ES-I3 (cell line): ENCODE measurements around the gene THSD7A.
"Not testable (repeated sequence)": the region's sequence is repeated elsewhere in the genome, so short reads cannot be mapped to it uniquely, and the experiment has no call there.

Source experiments
- H3K36me3 ChIP-seq: 2 replicates; pipeline ENCODE4 v1.6.1; 2013; ENCODE audit warnings: mild to moderate bottlenecking, low read length, control low read depth, moderate library complexity; ENCODE audit not compliant: insufficient read depth
- H3K4me1 ChIP-seq: 2 replicates; pipeline ENCODE4 v1.6.1; 2013; ENCODE audit warnings: mild to moderate bottlenecking, control low read depth, low read length; ENCODE audit not compliant: insufficient read depth
- H3K9ac ChIP-seq: 2 replicates; pipeline ENCODE4 v1.6.1; 2013; ENCODE audit warnings: low read depth, mild to moderate bottlenecking, low read length, moderate library complexity
- H3K9me3 ChIP-seq: 2 replicates; pipeline ENCODE4 v1.6.1; 2013; ENCODE audit warnings: mild to moderate bottlenecking, low read length, moderate library complexity; ENCODE audit not compliant: control insufficient read depth, insufficient read depth

Gene THSD7A

GRCh38 chr7:11449316-11449715 lies 382.7 kb downstream of the THSD7A start:
- Histone ChIP-seq H3K4me1 (no peaks in the 10 kb centered on the region), H3K9ac (no peak overlapping the region), H3K36me3 (no peaks in the 10 kb centered on the region), H3K9me3 (no peaks in the 10 kb centered on the region)

DNA sequence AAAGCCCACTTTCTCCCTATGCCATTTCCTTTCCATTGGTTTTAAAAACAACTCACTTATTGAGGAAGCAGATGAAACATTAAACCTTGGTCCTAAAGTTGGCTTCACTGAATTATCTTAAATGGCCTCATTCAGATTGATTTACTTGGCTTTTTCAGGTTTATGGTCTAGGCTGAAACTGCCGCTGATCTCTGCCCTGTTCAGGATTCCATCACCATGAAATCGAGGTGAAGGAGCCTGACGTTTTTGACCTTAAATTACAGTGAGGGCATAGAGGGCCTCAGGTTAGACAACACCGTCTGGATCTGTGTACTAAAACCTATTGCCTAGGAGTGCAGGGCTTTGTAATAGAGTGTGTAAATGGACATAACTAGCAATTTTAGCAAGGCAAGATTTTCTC lies 383.7 kb downstream of the THSD7A start:
- Histone ChIP-seq H3K9me3 (no peaks in the 10 kb centered on the region), H3K9ac (no peak overlapping the region), H3K4me1 (no peaks in the 10 kb centered on the region), H3K36me3 (no peaks in the 10 kb centered on the region)

DNA sequence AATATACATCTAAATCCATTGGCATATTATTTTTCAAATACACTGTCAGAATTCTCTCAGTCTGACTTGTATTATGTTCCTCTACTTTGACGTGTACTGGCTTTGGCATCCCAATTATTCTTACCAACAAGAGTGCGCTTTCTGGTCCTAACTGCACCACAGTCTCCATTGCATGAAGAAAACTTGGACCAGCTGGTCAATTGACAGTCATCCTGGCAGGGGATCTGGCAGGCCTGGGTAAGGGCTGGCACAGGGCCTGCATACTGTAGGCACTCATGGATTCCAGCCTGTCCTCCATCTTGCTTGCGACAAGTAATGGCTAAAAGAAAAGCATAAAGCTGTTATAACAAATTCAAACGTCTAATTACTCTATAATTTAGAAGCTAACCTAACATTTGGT lies 384.9 kb downstream of the THSD7A start:
- Histone ChIP-seq H3K9me3 (no peaks in the 10 kb centered on the region), H3K36me3 (no peaks in the 10 kb centered on the region), H3K4me1 (no peaks in the 10 kb centered on the region), H3K9ac (no peak overlapping the region)

GRCh38 chr7:11443934-11444333 lies 388.1 kb downstream of the THSD7A start:
- H3K9me3 ChIP-seq, H3K4me1 ChIP-seq, H3K9ac ChIP-seq, H3K36me3 ChIP-seq: not testable (repeated sequence)

DNA sequence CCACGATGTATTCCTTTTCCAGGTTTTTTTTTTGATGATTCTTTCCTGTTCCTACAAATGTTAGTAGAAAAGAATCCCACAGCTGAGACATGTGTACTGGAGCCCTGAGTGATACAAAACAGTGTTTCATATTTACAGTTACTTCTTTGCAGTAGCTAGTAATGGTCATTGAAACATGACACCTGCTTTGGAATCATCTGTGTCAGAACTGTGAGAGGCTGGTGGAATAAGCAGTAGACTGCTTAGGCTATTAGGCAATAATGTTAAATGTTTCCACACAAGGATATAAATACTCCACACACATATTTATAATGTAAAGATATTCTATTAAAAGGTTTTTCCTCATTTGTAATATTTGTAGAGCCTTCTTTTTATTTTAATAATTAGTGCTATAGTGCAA lies 394.0 kb downstream of the THSD7A start:
- no peak overlapping the region for H3K9ac ChIP-seq
- no peaks in the 10 kb centered on the region for H3K36me3 ChIP-seq
- no peaks in the 10 kb centered on the region for H3K9me3 ChIP-seq
- H3K4me1 ChIP-seq = peaks cover 3% of the 10 kb centered on the region; the same call in 1 of the 2 replicates

DNA sequence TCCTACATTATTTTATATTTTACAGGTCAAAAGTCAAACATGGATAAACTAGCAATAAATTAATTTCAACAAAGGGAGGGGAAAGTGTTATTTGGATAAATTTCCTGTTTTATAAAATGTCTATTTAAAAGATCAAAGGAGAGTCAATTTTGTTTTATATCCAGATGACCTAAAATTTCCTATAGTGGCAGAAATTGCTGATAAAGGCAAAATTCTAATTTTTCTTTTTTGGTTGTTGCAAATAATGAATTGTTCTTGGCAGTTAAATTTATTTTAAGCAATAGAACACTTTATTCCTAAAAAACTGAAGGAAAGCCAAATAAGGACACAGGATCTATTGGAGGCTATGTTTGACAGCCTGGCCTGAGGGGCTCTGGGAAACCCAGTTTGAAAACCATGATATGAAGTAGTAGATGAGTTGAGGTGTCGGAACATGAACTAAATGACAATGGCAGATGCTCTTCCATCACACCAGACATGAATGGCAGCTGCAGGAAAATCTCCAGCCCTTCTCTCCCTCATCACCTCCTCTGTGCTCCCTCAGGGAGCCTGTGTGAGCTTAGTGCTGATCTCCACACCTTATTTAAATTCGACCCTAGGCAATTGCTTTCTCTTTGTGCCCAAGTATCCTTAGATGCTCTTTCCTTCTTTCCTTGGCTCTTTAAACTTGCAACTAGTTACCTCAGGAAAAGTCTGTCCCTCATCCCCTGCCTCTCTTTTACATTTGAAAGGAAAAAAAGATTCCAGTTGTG lies 395.0 kb downstream of the THSD7A start:
- Histone ChIP-seq H3K9ac (no peak overlapping the region), H3K9me3 (no peaks in the 10 kb centered on the region), H3K4me1 (peaks cover 3% of the 10 kb centered on the region; the same call in 1 of the 2 replicates), H3K36me3 (no peaks in the 10 kb centered on the region)

- Histone ChIP-seq H3K4me1 (peaks cover 3% of the 10 kb centered on the region; the same call in 1 of the 2 replicates), H3K36me3 (no peaks in the 10 kb centered on the region), H3K9me3 (no peaks in the 10 kb centered on the region), H3K9ac (no peak overlapping the region)
Measured at GRCh38 chr7:11436316-11436715, 395.7 kb downstream of the THSD7A start.

DNA sequence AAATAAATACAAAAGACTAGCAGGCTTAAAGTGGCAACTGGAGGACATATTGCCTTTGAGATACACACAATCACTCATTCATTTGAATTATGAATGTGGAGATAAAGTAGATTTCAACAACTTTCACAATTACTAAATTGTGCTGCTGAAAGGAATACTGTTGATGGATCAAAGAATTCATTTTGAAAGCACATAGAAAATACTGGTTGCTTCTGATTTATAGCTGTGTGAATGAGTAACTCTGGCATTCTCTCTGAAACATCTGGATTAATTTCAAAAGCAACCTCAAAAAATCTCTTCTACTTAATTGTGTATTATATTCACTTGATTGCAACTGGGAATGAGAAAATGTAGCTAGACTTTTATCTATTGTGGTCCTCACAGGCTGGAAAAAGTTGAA lies 397.6 kb downstream of the THSD7A start:
- no peaks in the 10 kb centered on the region for H3K36me3 ChIP-seq
- no peak overlapping the region for H3K9ac ChIP-seq
- no peaks in the 10 kb centered on the region for H3K9me3 ChIP-seq

DNA sequence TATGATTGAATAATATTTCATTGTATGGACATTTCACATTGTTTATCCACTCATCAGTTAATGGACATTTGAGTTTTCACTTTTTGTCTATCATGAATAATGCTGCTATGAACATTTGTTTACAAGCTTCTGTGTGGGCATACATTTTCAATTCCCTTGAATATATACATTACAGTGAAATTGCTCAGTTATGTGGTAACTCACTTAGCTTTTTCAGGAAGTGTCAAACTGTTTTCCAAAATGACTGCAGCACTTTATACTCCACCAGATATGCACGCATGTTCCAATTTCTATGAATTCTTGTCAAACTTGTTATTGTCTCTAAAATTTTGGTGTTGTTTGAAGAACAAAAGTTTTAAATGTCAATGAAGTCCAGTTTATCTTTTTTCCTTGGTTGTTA lies 401.2 kb downstream of the THSD7A start:
- Histone ChIP-seq H3K9me3 (no peaks in the 10 kb centered on the region), H3K9ac (no peak overlapping the region), H3K4me1 (no peaks in the 10 kb centered on the region), H3K36me3 (no peaks in the 10 kb centered on the region)

More for the DNA sequence above, 397.6 kb downstream of the THSD7A start:
- H3K4me1 ChIP-seq = peaks cover 3% of the 10 kb centered on the region; the same call in 1 of the 2 replicates

DNA sequence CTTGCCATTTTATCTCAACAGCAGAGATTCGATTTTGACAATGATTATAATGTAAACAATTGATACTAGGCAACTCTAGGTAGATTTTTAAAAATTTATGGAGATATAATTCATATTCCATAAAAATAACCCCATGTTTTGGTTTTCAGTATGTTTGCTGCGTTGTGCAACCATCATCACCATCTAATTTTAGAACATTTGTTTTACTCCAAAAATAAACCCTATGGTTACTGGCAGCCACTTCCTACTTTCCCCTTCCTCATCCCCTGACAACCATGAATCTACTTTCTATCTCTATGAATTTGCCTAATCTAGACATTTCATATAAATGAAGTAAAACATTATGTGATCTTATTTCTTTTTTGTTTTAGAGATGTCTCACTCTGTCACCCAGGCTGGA lies 401.9 kb downstream of the THSD7A start:
- Histone ChIP-seq H3K9me3 (no peaks in the 10 kb centered on the region), H3K4me1 (no peaks in the 10 kb centered on the region), H3K36me3 (no peaks in the 10 kb centered on the region), H3K9ac (no peak overlapping the region)

- H3K9me3 ChIP-seq = no peaks in the 10 kb centered on the region
- H3K36me3 ChIP-seq = no peaks in the 10 kb centered on the region
- no peak overlapping the region for H3K9ac ChIP-seq
- H3K4me1 ChIP-seq = no peaks in the 10 kb centered on the region
Measured at GRCh38 chr7:11428877-11429581, 403.0 kb downstream of the THSD7A start.

DNA sequence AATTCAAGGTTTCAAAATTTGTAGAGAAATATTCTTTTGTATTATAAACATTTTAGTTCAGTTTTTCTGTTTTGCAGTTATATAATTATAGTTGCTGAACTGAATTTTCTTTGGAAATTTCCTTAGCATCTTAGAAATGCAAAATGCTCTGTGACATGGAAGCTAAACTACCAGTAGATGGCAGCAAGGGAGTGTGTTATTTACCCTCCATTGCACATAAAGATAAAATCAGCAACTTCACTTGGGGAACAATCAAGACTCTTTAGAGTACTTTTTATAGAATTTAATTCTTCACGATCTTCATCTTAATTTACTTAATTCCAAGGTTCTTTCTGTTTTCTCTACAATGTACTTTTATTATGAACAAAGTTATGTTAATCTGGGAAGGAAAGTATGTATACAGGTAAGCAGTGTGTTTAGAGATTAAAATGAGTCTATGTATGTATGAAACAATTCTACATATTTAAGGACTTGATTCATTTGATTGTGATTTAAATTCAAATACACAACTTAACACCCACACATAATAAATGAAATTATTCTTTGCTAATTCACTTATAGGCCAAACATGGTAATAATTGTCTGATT lies 404.2 kb downstream of the THSD7A start:
- H3K9me3 ChIP-seq = no peaks in the 10 kb centered on the region
- no peak overlapping the region for H3K9ac ChIP-seq

DNA sequence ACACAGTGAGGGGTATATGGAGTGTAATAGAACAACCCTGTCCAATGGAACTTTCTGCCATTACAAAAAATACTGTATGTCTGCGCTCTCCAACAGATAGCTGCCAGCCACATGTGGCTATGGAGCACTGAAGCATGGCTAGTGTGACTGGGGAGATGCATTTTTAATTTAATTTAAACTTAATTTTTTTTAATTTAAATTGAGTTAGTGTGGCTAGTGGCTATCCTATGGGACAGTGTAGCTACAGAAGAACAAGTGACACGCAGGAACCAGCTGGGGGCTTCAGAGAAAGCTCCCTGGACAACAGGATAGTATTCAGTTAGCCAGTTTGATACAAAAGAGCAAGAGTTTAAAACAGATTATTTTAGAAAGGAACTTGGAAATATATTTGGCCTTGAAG lies 408.0 kb downstream of the THSD7A start:
- Histone ChIP-seq H3K36me3 (no peaks in the 10 kb centered on the region; the same call in 1 of the 2 replicates), H3K4me1 (no peaks in the 10 kb centered on the region), H3K9me3 (no peaks in the 10 kb centered on the region; the same call in 1 of the 2 replicates), H3K9ac (no peak overlapping the region)

More for the DNA sequence above, 404.2 kb downstream of the THSD7A start:
- no peaks in the 10 kb centered on the region for H3K4me1 ChIP-seq
- no peaks in the 10 kb centered on the region for H3K36me3 ChIP-seq

DNA sequence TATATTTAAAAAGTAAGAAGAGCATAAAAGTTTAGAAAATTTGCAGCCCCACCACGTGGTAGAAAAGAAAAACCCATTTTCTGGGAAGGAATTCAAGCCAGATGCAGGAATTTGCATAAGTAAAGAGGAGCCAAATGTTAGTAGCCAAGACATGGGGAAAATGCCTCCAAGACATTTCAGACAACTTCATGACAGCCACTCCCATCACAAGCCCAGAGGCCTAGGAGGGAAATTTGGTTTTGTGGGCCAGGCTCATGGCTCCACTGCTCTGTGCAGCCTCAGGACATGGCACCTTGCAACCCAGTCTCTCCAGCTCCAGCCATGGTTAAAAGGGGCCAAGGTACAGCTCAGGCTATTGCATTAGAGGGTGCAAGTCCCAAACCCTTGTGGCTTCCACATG lies 411.9 kb downstream of the THSD7A start:
- Histone ChIP-seq H3K4me1 (peaks cover 8% of the 10 kb centered on the region; the same call in 1 of the 2 replicates), H3K9ac (no peak overlapping the region), H3K36me3 (no peaks in the 10 kb centered on the region; the same call in 1 of the 2 replicates), H3K9me3 (no peaks in the 10 kb centered on the region; the same call in 1 of the 2 replicates)
